AG09309 (cell line): ENCODE results near the gene NRP2.

Experiments used
- DNase-seq: peaks from one replicate; pipeline ENCODE4 v3.0.0-alpha.2; 2010; ENCODE audit warnings: low read depth
- H3K4me3 ChIP-seq: 2 replicates; pipeline ENCODE4 v1.5.1; 2011; ENCODE audit warnings: mild to moderate bottlenecking, low read depth, low read length, moderate library complexity; ENCODE audit not compliant: control insufficient read depth
- TF ChIP-seq, protein P1 (sequence below): IDR thresholded peaks from 2 replicates; pipeline ENCODE4 v1.5.1; 2011; ENCODE audit warnings: mild to moderate bottlenecking, low read depth, low read length, inconsistent platforms; ENCODE audit not compliant: insufficient read depth, control insufficient read depth; ENCODE audit errors: missing control alignments

NRP2 gene

GRCh38 chr2:205807229-205807628, 124.9 kb downstream of the NRP2 start:
- TF ChIP-seq, protein P1, sequence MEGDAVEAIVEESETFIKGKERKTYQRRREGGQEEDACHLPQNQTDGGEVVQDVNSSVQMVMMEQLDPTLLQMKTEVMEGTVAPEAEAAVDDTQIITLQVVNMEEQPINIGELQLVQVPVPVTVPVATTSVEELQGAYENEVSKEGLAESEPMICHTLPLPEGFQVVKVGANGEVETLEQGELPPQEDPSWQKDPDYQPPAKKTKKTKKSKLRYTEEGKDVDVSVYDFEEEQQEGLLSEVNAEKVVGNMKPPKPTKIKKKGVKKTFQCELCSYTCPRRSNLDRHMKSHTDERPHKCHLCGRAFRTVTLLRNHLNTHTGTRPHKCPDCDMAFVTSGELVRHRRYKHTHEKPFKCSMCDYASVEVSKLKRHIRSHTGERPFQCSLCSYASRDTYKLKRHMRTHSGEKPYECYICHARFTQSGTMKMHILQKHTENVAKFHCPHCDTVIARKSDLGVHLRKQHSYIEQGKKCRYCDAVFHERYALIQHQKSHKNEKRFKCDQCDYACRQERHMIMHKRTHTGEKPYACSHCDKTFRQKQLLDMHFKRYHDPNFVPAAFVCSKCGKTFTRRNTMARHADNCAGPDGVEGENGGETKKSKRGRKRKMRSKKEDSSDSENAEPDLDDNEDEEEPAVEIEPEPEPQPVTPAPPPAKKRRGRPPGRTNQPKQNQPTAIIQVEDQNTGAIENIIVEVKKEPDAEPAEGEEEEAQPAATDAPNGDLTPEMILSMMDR, result no peak
- no peak for DNase-seq
- no peak overlapping the region for H3K4me3 ChIP-seq

GRCh38 chr2:205807758-205808157, 125.5 kb downstream of the NRP2 start:
- H3K4me3 ChIP-seq, result no peak overlapping the region
- no peak for DNase-seq
- TF ChIP-seq, protein P1, result no peak

- no peak overlapping the region for H3K4me3 ChIP-seq
- TF ChIP-seq, protein P1, result no peak
- DNase-seq, result no peak
These were observed 126.3 kb downstream of the NRP2 start for GRCh38 chr2:205808486-205809121.

GRCh38 chr2:205811387-205811786, 129.1 kb downstream of the NRP2 start:
- DNase-seq, result no peak
- no peak overlapping the region for H3K4me3 ChIP-seq
- TF ChIP-seq, protein P1, result no peak

DNA sequence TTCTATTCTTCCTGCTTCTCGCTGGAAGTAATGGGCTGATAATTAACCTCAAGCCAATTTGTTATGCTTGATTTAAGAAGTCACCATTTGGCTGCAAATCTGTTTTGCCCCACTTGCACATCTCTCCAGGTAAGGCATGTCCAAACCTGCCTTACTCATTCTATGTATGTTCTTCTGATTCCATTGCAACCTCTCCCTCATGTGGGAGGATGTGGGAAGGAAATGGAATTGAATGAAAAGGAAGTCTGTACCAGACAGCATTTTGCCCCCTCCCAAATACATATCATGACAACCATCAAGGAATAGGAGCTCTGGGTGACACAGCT, 131.7 kb downstream of the NRP2 start:
- no peak for DNase-seq
- no peak overlapping the region for H3K4me3 ChIP-seq
- TF ChIP-seq, protein P1, result no peak

DNA sequence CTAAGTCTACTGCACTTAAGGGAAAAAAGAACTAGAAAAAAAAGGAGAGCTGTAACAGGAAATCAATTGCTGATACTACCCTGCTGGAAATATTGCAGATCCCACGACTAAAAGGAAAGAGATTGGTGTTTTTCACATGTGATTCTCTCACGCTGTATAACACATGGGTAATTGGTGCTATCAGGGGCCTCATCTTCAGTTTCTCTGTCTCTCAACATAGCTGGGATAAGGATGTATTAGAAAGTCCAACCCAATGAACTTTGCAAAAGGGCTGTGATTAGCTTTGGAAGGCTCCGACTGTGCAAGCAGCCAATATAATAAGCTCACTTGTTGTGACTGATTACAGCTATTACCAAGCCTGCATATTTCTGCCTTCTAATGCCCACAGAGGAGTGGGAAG, 133.4 kb downstream of the NRP2 start:
- TF ChIP-seq, protein P1, result no peak
- H3K4me3 ChIP-seq, result no peak overlapping the region
- no peak for DNase-seq

- DNase-seq, result no peak
- no peak overlapping the region for H3K4me3 ChIP-seq
- TF ChIP-seq, protein P1, result no peak
These were observed 134.0 kb downstream of the NRP2 start for GRCh38 chr2:205816268-205816667.
